Stimulated activated CD8-positive, alpha-beta memory T cell treated with anti-CD3 and anti-CD28 coated beads, Interleukin-7, amount 100 ng/mL, for 48 hours (primary cell): ENCODE measurements around the gene ZFAND2B.
"Not testable (repeated sequence)": the region's sequence is repeated elsewhere in the genome, so short reads cannot be mapped to it uniquely, and the experiment has no call there.

ENCODE experiments used
- DNase-seq, 2 donors: peaks; one replicate each; pipeline ENCODE4 v3.0.0-alpha.2; 2020; ENCODE audit warnings: low read depth in 1 of 2; ENCODE audit errors: extremely low read depth in 1 of 2

Gene ZFAND2B

GRCh38 chr2:219250049-219250781 lies 43.6 kb downstream of the ZFAND2B start:
- no peak for DNase-seq

GRCh38 chr2:219251656-219252055 lies 45.1 kb downstream of the ZFAND2B start:
- DNase-seq: no peak

GRCh38 chr2:219252084-219252483 lies 45.5 kb downstream of the ZFAND2B start:
- DNase-seq: no peak

DNA sequence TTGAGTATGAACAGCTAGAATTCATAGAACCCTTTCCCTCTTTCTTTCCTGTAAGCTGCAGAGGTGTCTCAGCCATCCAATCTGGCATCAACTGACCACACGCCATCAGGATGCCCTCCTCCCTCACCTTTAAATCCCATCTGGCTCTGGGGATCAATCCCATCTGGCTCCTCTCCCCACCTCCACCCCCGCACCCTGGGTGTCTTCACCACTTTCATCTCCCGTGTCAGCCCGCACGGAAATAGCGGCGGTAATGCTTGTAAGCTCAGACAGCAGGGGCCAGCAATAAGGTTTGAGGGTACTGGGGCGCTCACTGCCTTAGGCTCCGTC lies 46.0 kb downstream of the ZFAND2B start:
- DNase-seq: no peak

DNA sequence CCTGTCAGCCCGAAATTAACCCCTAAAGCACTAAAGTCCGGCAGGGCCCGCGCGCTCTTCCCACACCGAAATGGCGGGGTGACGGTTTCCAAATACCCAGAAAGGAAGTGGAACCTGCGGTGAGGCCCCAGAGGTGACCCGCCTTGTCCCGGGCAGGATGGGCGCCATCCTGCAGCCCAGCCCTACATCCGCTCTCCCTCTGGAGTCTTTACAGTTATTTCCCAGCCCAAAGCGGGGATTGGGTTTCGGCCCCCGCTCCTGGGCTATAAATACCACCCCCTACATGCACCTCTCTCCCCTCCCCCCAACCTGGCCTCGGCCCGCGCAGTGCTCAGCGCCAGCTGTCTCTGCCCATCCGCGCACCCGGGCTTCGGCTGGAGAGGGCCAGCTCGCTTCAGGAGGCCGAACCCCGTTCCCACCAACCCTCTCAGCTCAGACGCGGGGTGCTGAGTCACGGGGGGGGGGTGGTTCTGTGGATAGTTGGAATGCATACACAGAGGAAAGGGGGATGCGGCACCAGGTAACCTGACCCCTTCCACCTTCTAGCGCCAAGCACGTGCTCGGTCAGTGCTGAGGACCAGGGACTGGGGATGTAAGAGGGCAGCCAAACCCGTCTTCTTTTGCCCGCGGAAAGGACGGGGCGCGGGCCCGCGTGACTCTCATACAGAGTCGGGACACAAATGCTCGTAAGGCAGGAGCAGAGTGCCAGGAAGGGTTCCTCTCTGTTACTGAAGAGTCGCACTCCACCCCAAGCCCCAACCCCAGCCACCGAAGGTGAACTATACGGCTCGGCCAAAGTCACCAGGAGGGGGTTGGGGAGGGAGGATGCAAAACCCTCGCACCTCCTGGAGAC lies 46.5 kb downstream of the ZFAND2B start, which contains the start of gene TUBA4B:
TUBA4B (plus strand) TSS at position 344 of the 853 bp plus-strand sequence; CDS start at position 509, 165 bp downstream.
- DNase-seq: peak in 1 of 2 donors; percentile 20

GRCh38 chr2:219253753-219254589 lies 47.4 kb downstream of the ZFAND2B start, which contains the start of gene TUBA4A:
TSS of gene TUBA4A (minus strand) at chr2:219253918. CDS start at chr2:219253858, 60 bp downstream.
- peak; percentile 79 for DNase-seq

DNA sequence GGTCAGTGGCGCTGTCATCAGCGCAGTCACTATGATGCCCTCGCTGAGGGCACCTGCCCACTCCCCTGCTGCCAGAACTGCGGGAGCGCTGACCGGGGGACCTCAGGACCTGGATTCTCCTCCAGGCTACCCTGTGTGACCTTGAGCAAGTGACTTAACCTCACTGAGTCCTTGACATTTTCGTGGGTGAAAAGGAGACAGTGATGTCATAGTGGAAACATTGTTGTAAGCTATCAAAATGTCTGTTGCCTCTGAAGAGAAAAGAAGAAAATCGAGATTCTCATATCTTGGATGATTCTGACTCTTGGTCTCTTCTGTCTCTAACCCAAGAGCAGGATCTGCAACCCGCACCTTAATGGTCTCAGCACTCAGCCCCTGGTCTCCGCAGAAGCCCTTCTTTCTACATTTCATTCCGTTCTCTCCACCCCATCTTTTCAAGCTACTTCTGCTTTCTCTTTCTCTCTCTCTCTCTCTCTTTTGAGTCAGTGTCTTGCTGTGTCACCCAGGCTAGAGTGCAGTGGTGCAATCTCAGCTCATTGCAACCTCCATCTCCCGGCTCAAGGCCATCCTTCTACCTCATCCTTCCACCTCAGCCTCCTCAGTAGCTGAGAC lies 48.1 kb downstream of the ZFAND2B start:
- no peak for DNase-seq

- not testable (repeated sequence) for DNase-seq
Measured at GRCh38 chr2:219258942-219259341, 52.4 kb downstream of the ZFAND2B start.
